ENCODE results near the gene CNKSR2. TPM values are rescaled to one million over a fixed set of nuclear protein-coding genes. Genes with fewer than 3 reads are reported as not detected.
A peak's percentile ranks its signal among the peaks of the same experiment; 100 is the strongest.

Gene CNKSR2
- 14.7 TPM for total RNA-seq
- 1 to 10 TPM; 6.6 to 8.0 (median 7.6) TPM for polyA plus RNA-seq

DNA sequence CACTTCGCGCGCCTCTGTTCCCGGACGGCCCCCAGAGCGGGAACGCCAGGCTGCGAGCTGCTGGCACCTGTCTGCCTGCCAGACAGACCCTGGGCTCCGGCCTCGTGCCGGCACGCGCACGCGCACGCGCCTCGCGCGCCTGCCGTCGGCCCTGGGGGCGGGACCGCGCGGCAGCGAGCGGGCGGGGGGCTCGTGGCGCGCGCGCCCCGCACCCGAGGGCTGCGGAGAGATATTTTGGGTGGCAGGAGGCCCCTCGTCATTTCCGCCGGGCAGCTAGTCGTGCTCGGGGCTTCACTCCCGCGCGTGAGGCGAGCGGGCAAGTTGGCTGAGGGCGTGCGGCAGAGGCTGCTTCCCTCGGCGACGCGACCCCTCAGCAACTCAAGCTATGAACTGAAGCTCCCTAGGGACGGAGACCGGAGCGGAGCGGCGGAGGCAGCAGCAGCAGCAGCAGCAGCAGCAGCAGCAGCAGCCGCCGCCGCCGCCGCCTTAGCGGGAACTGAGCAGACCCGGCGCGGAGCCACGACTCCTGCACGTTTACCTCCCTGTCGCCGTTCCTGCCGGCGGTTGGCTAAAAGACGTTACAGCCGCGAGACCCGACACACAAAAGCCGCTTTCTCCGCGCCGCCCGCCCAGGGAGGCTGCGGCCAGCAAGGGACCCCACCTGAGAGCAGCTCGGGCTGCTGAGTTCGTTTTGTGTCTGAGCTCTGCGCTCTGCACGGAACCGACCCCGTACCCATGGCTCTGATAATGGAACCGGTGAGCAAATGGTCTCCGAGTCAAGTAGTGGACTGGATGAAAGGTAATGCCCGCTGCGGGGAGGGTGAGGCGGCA is at the start of gene CNKSR2:
Gene CNKSR2, plus strand, starts transcription at position 256 of the 831 bp plus-strand sequence. Its CDS starts 480 bp downstream, at position 736.
- Histone ChIP-seq H3K27ac (ENCODE audit: insufficient read depth, low read length, poor library complexity, severe bottlenecking) (peak within 1 kb of the TSS; percentile 67), H3K36me3 (ENCODE audit: control insufficient read depth, insufficient read depth, low read length) (no peaks in the 10 kb centered on the region), H3K4me3 (ENCODE audit: low read depth, low read length) (peak within 1 kb of the TSS; percentile 74), H3K27me3 (ENCODE audit: control insufficient read depth, insufficient read depth, low read length) (no peaks in the 10 kb centered on the region), H3K4me1 (ENCODE audit: control insufficient read depth, insufficient read depth, low read length, poor library complexity, severe bottlenecking) (peaks cover 23% of the 10 kb centered on the region), H3K9me3 (ENCODE audit: control insufficient read depth in 2 of 2, low read length in 2 of 2) (no peaks in the 10 kb centered on the region)
- Mint-ChIP-seq H3K27me3 (no peaks in the 10 kb centered on the region), H3K36me3 (no peaks in the 10 kb centered on the region), H3K9me3 (no peaks in the 10 kb centered on the region), H3K27ac (peak within 1 kb of the TSS; percentile 48 to 91 (median 90)), H3K4me1 (peaks cover 20 to 36% (median 25%) of the 10 kb centered on the region in 4 donors), H3K4me3 (peak within 1 kb of the TSS; percentile 89 to 96 (median 94))
- ATAC-seq (ENCODE audit: low read depth in 2 of 2) (peak; percentile 72 to 75), DNase-seq (peak; percentile 63 to 69 (median 64))

- H3K27ac Mint-ChIP-seq = no peak overlapping the region
- H3K4me3 Mint-ChIP-seq = no peak overlapping the region
- no peaks in the 10 kb centered on the region for H3K4me1 Mint-ChIP-seq
- H3K36me3 Mint-ChIP-seq = peaks cover 3% of the 10 kb centered on the region
- no peaks in the 10 kb centered on the region for H3K36me3 ChIP-seq (ENCODE audit: control insufficient read depth, insufficient read depth, low read length)
- H3K9me3 Mint-ChIP-seq = peaks cover 0 to 21% (median 15%) of the 10 kb centered on the region in 7 donors
- H3K4me3 ChIP-seq (ENCODE audit: low read depth, low read length) = no peak overlapping the region
- peaks cover 0 to 3% of the 10 kb centered on the region in 2 experiments for H3K9me3 ChIP-seq (ENCODE audit: control insufficient read depth in 2 of 2, low read length in 2 of 2)
- no peak for ATAC-seq (ENCODE audit: low read depth in 2 of 2)
- H3K27me3 ChIP-seq (ENCODE audit: control insufficient read depth, insufficient read depth, low read length) = no peaks in the 10 kb centered on the region
- H3K27me3 Mint-ChIP-seq = peaks cover 6% of the 10 kb centered on the region
- H3K4me1 ChIP-seq (ENCODE audit: control insufficient read depth, insufficient read depth, low read length, poor library complexity, severe bottlenecking) = no peaks in the 10 kb centered on the region
- H3K27ac ChIP-seq (ENCODE audit: insufficient read depth, low read length, poor library complexity, severe bottlenecking) = no peak overlapping the region
- no peak for DNase-seq
Observed at GRCh38 chrX:21354725-21355124, 19.5 kb upstream of the CNKSR2 start.

GRCh38 chrX:21355831-21356230 is 18.4 kb upstream of the CNKSR2 start:
- H3K4me3 Mint-ChIP-seq = no peak overlapping the region
- H3K36me3 Mint-ChIP-seq = no peaks in the 10 kb centered on the region
- no peaks in the 10 kb centered on the region for H3K4me1 Mint-ChIP-seq
- H3K4me3 ChIP-seq (ENCODE audit: low read depth, low read length) = no peak overlapping the region
- no peak for DNase-seq
- no peaks in the 10 kb centered on the region for H3K36me3 ChIP-seq (ENCODE audit: control insufficient read depth, insufficient read depth, low read length)
- H3K27ac ChIP-seq (ENCODE audit: insufficient read depth, low read length, poor library complexity, severe bottlenecking) = no peak overlapping the region
- peaks cover 0 to 15% (median 8%) of the 10 kb centered on the region in 7 donors for H3K9me3 Mint-ChIP-seq
- peaks cover 6% of the 10 kb centered on the region for H3K27me3 Mint-ChIP-seq
- no peaks in the 10 kb centered on the region for H3K4me1 ChIP-seq (ENCODE audit: control insufficient read depth, insufficient read depth, low read length, poor library complexity, severe bottlenecking)
- no peak for ATAC-seq (ENCODE audit: low read depth in 2 of 2)
- no peaks in the 10 kb centered on the region for H3K27me3 ChIP-seq (ENCODE audit: control insufficient read depth, insufficient read depth, low read length)
- peaks cover 0 to 3% of the 10 kb centered on the region in 2 experiments for H3K9me3 ChIP-seq (ENCODE audit: control insufficient read depth in 2 of 2, low read length in 2 of 2)
- no peak overlapping the region for H3K27ac Mint-ChIP-seq

GRCh38 chrX:21369613-21370012 is 4.6 kb upstream of the CNKSR2 start:
- Mint-ChIP-seq H3K36me3 (no peaks in the 10 kb centered on the region), H3K9me3 (peaks cover 0 to 7% (median 3%) of the 10 kb centered on the region in 7 donors), H3K4me1 (peaks cover 3 to 6% (median 5%) of the 10 kb centered on the region in 4 donors), H3K27ac (no peak overlapping the region), H3K4me3 (no peak overlapping the region), H3K27me3 (no peaks in the 10 kb centered on the region)
- Histone ChIP-seq H3K9me3 (ENCODE audit: control insufficient read depth in 2 of 2, low read length in 2 of 2) (no peaks in the 10 kb centered on the region), H3K4me1 (ENCODE audit: control insufficient read depth, insufficient read depth, low read length, poor library complexity, severe bottlenecking) (peaks cover 8% of the 10 kb centered on the region), H3K27ac (ENCODE audit: insufficient read depth, low read length, poor library complexity, severe bottlenecking) (no peak overlapping the region), H3K27me3 (ENCODE audit: control insufficient read depth, insufficient read depth, low read length) (no peaks in the 10 kb centered on the region), H3K4me3 (ENCODE audit: low read depth, low read length) (no peak overlapping the region), H3K36me3 (ENCODE audit: control insufficient read depth, insufficient read depth, low read length) (no peaks in the 10 kb centered on the region)
- DNase-seq (no peak), ATAC-seq (ENCODE audit: low read depth in 2 of 2) (no peak)

GRCh38 chrX:21373001-21373400 is 1.2 kb upstream of the CNKSR2 start:
- peak in 1 of 3 donors; percentile 29 for DNase-seq
- H3K9me3 Mint-ChIP-seq = peaks cover 0 to 4% (median 0%) of the 10 kb centered on the region in 7 donors
- no peak for ATAC-seq (ENCODE audit: low read depth in 2 of 2)
- Histone ChIP-seq H3K27me3 (ENCODE audit: control insufficient read depth, insufficient read depth, low read length) (no peaks in the 10 kb centered on the region), H3K27ac (ENCODE audit: insufficient read depth, low read length, poor library complexity, severe bottlenecking) (peak overlapping the region; percentile 67), H3K9me3 (ENCODE audit: control insufficient read depth in 2 of 2, low read length in 2 of 2) (no peaks in the 10 kb centered on the region), H3K36me3 (ENCODE audit: control insufficient read depth, insufficient read depth, low read length) (no peaks in the 10 kb centered on the region), H3K4me1 (ENCODE audit: control insufficient read depth, insufficient read depth, low read length, poor library complexity, severe bottlenecking) (peaks cover 23% of the 10 kb centered on the region), H3K4me3 (ENCODE audit: low read depth, low read length) (peak overlapping the region; percentile 74)
- no peaks in the 10 kb centered on the region for H3K36me3 Mint-ChIP-seq
- H3K4me1 Mint-ChIP-seq = peaks cover 12 to 27% (median 21%) of the 10 kb centered on the region in 4 donors
- H3K27me3 Mint-ChIP-seq = no peaks in the 10 kb centered on the region
- H3K4me3 Mint-ChIP-seq = peak overlapping the region; percentile 41 to 94 (median 91)
- peak overlapping the region; percentile 5 to 89 (median 17) for H3K27ac Mint-ChIP-seq

DNA sequence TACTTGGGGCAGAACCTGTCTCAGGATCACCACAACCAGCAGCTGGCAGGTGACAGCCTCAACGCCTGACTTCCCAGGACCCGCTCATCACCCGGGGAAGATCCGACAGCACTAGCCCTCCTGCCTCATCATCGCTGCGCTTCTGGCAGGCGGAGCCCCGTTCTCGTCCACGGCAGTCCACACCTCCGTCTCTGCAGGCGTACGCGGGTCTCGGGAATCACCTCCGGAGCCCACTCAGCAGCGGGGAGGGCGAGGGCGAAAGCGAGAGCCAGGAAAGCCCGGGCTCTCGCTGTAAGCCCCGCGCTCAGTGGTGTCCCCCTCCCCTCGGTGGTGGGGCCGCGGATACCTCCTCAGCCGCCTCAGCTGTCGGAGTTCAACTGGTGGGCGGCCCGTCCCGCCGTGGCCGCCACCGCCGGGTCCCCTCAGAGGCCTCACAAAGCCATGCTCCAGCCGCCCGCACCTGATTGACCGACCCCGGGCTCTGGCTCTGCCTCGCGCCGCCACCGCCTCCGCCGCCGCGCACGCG is 518 bp upstream of the CNKSR2 start:
- peak overlapping the region; percentile 88 to 94 (median 91) for H3K4me3 Mint-ChIP-seq
- H3K27ac Mint-ChIP-seq = peak overlapping the region in 2 of 3 donors; percentile 17 to 78
- H3K36me3 Mint-ChIP-seq = no peaks in the 10 kb centered on the region
- Histone ChIP-seq H3K27me3 (ENCODE audit: control insufficient read depth, insufficient read depth, low read length) (no peaks in the 10 kb centered on the region), H3K36me3 (ENCODE audit: control insufficient read depth, insufficient read depth, low read length) (no peaks in the 10 kb centered on the region), H3K4me1 (ENCODE audit: control insufficient read depth, insufficient read depth, low read length, poor library complexity, severe bottlenecking) (peaks cover 23% of the 10 kb centered on the region), H3K4me3 (ENCODE audit: low read depth, low read length) (peak overlapping the region; percentile 74), H3K9me3 (ENCODE audit: control insufficient read depth in 2 of 2, low read length in 2 of 2) (no peaks in the 10 kb centered on the region), H3K27ac (ENCODE audit: insufficient read depth, low read length, poor library complexity, severe bottlenecking) (peak overlapping the region; percentile 67)
- peak; percentile 17 to 33 for ATAC-seq (ENCODE audit: low read depth in 2 of 2)
- peaks cover 15 to 31% (median 22%) of the 10 kb centered on the region in 4 donors for H3K4me1 Mint-ChIP-seq
- H3K27me3 Mint-ChIP-seq = no peaks in the 10 kb centered on the region
- peak in 2 of 3 donors; percentile 16 to 40 for DNase-seq
- no peaks in the 10 kb centered on the region for H3K9me3 Mint-ChIP-seq

GRCh38 chrX:21374994-21375707 is 933 bp downstream of the CNKSR2 start:
- Mint-ChIP-seq H3K4me3 (peak overlapping the region; percentile 89 to 96 (median 94)), H3K9me3 (no peaks in the 10 kb centered on the region), H3K27me3 (no peaks in the 10 kb centered on the region), H3K4me1 (peaks cover 20 to 42% (median 32%) of the 10 kb centered on the region in 4 donors), H3K27ac (peak overlapping the region; percentile 48 to 91 (median 90)), H3K36me3 (no peaks in the 10 kb centered on the region)
- H3K27me3 ChIP-seq (ENCODE audit: control insufficient read depth, insufficient read depth, low read length) = no peaks in the 10 kb centered on the region
- no peak for ATAC-seq (ENCODE audit: low read depth in 2 of 2)
- DNase-seq = peak in 1 of 3 donors; percentile 27
- H3K4me1 ChIP-seq (ENCODE audit: control insufficient read depth, insufficient read depth, low read length, poor library complexity, severe bottlenecking) = peaks cover 23% of the 10 kb centered on the region
- H3K27ac ChIP-seq (ENCODE audit: insufficient read depth, low read length, poor library complexity, severe bottlenecking) = peak overlapping the region; percentile 67
- H3K4me3 ChIP-seq (ENCODE audit: low read depth, low read length) = peak overlapping the region; percentile 75
- H3K36me3 ChIP-seq (ENCODE audit: control insufficient read depth, insufficient read depth, low read length) = no peaks in the 10 kb centered on the region
- H3K9me3 ChIP-seq (ENCODE audit: control insufficient read depth in 2 of 2, low read length in 2 of 2) = no peaks in the 10 kb centered on the region
